DOHH2 (cell line): ENCODE data around the gene ITPR1.

Experiments used
- H3F3A ChIP-seq: fragments of 200-600 bp; sonication (generic), shearing (Covaris generic); 2 replicates; pipeline ENCODE4 v1.6.0; 2016; ENCODE audit warnings: antibody characterized with exemption, mild to moderate bottlenecking; ENCODE audit not compliant: control insufficient read depth, insufficient read depth
- H3K27ac ChIP-seq: fragments of 200-600 bp; sonication (generic); 2 replicates; pipeline ENCODE4 v1.5.1; 2014; ENCODE audit warnings: low read depth, mild to moderate bottlenecking, low read length, moderate library complexity
- H3K27me3 ChIP-seq: fragments of 200-600 bp; sonication (generic); 2 replicates; pipeline ENCODE4 v1.6.1; 2014; ENCODE audit warnings: mild to moderate bottlenecking, low read length, mixed read lengths; ENCODE audit not compliant: control insufficient read depth
- H3K36me3 ChIP-seq: fragments of 200-600 bp; sonication (generic); 2 replicates; pipeline ENCODE4 v1.6.1; 2014; ENCODE audit warnings: mild to moderate bottlenecking, low read length, moderate library complexity, mixed read lengths; ENCODE audit not compliant: control insufficient read depth
- H3K4me1 ChIP-seq: fragments of 200-600 bp; sonication (generic); 2 replicates; pipeline ENCODE4 v1.6.1; 2014; ENCODE audit warnings: mild to moderate bottlenecking, low read length, mixed read lengths; ENCODE audit not compliant: control insufficient read depth
- H3K4me2 ChIP-seq: fragments of 200-600 bp; sonication (generic); 2 replicates; pipeline ENCODE4 v1.6.0; 2014; ENCODE audit warnings: mild to moderate bottlenecking, low read length, moderate library complexity
- H3K4me3 ChIP-seq: fragments of 200-600 bp; sonication (generic); 2 replicates; pipeline ENCODE4 v1.5.1; 2014; ENCODE audit warnings: mild to moderate bottlenecking, low read length, mixed read lengths
- H3K79me2 ChIP-seq: fragments of 200-600 bp; sonication (generic); 2 replicates; pipeline ENCODE4 v1.6.1; 2014; ENCODE audit warnings: mild to moderate bottlenecking, low read length, mixed read lengths; ENCODE audit not compliant: control insufficient read depth
- H3K9me2 ChIP-seq: fragments of 200-600 bp; sonication (generic); replicated peaks from 2 replicates; pipeline ENCODE4 v1.6.1; 2014; ENCODE audit warnings: mild to moderate bottlenecking, low read length, mixed read lengths; ENCODE audit not compliant: control insufficient read depth
- H3K9me3 ChIP-seq: fragments of 200-600 bp; sonication (generic); 2 replicates; pipeline ENCODE4 v1.6.1; 2014; ENCODE audit warnings: antibody characterized with exemption, low read length, mixed read lengths; ENCODE audit not compliant: control insufficient read depth, insufficient read depth
- H4K20me1 ChIP-seq: fragments of 200-600 bp; sonication (generic); 2 replicates; pipeline ENCODE4 v1.6.0; 2014; ENCODE audit warnings: low read depth, mild to moderate bottlenecking, antibody characterized with exemption, low read length, moderate library complexity; ENCODE audit not compliant: control insufficient read depth, insufficient read depth
- EZH2phosphoT487 ChIP-seq: fragments of 200-600 bp; sonication (generic); IDR thresholded peaks from 2 replicates; pipeline ENCODE4 v1.6.1; 2017; ENCODE audit warnings: borderline replicate concordance, mild to moderate bottlenecking, antibody characterized with exemption, low read length, moderate library complexity, mixed read lengths
- TF ChIP-seq, protein P1 (sequence below): fragments of 200-600 bp; sonication (generic); IDR thresholded peaks from one replicate; pipeline ENCODE4 v1.5.1; 2014; ENCODE audit warnings: antibody characterized with exemption, mild to moderate bottlenecking, low read depth, low read length; ENCODE audit not compliant: poor library complexity, severe bottlenecking

Gene ITPR1

DNA sequence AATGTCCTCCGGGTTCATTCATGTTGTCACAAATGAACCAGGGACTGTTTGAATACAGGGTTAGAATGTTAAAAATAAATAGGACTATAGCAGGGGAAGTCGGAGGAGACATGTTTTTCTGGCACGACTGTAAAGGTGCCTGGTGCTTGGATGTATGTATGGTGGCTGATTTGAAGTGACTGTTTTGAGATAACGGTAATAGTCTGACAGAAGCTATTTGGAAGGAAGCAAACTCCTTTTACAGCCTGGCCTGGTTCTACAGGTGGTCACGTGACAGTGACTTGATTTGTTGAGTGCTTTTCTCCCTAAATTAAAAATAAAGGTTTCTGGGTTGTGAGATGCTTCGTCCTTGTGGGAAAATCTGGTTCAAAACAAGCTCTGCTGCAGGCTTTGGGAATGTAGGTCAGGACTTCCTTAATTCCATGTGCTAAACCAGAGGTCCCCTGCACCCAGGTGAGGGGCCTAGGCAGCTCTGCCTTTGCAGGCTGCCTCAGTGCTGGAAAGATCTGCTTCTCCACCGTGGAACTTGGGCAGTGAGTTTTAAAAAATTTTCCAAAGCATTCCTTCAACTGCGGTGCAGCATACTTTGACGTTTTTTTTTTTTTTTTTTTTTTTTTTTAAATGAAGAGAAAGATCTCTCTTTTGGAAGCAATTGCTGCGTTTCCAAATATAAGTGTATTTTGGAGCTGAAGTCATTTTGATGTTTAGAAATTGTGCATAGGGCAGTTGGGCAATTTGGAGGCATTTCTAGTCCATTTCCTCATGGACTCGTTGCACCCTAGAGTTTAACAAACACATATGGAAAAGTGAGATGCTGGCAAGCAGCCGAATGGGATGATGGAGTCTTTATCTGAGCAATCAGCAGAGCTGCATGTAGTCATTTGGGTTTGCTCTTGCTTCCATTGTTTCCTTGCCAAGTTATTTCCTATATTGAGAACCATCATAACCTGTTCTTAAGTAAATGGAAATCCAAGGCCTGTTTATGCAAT is 30.9 kb downstream of the ITPR1 start:
- H3K27me3 ChIP-seq, result no peaks in the 10 kb centered on the region
- peak overlapping the region; percentile 20; the same call in 1 of the 2 replicates for H3K4me2 ChIP-seq
- H3K4me3 ChIP-seq, result no peak overlapping the region
- H3K9me3 ChIP-seq, result no peaks in the 10 kb centered on the region
- no peaks in the 10 kb centered on the region for H3K9me2 ChIP-seq
- H4K20me1 ChIP-seq, result no peaks in the 10 kb centered on the region
- peaks cover 21% of the 10 kb centered on the region for H3K79me2 ChIP-seq
- H3K36me3 ChIP-seq, result peaks cover 7% of the 10 kb centered on the region; the same call in 1 of the 2 replicates
- H3K27ac ChIP-seq, result no peak overlapping the region
- H3K4me1 ChIP-seq, result peaks cover 17% of the 10 kb centered on the region
- TF ChIP-seq, protein P1, sequence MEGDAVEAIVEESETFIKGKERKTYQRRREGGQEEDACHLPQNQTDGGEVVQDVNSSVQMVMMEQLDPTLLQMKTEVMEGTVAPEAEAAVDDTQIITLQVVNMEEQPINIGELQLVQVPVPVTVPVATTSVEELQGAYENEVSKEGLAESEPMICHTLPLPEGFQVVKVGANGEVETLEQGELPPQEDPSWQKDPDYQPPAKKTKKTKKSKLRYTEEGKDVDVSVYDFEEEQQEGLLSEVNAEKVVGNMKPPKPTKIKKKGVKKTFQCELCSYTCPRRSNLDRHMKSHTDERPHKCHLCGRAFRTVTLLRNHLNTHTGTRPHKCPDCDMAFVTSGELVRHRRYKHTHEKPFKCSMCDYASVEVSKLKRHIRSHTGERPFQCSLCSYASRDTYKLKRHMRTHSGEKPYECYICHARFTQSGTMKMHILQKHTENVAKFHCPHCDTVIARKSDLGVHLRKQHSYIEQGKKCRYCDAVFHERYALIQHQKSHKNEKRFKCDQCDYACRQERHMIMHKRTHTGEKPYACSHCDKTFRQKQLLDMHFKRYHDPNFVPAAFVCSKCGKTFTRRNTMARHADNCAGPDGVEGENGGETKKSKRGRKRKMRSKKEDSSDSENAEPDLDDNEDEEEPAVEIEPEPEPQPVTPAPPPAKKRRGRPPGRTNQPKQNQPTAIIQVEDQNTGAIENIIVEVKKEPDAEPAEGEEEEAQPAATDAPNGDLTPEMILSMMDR, result no peak
- no peak for TF ChIP-seq EZH2phosphoT487
- H3F3A ChIP-seq, result peaks cover 7% of the 10 kb centered on the region; the same call in 1 of the 2 replicates

DNA sequence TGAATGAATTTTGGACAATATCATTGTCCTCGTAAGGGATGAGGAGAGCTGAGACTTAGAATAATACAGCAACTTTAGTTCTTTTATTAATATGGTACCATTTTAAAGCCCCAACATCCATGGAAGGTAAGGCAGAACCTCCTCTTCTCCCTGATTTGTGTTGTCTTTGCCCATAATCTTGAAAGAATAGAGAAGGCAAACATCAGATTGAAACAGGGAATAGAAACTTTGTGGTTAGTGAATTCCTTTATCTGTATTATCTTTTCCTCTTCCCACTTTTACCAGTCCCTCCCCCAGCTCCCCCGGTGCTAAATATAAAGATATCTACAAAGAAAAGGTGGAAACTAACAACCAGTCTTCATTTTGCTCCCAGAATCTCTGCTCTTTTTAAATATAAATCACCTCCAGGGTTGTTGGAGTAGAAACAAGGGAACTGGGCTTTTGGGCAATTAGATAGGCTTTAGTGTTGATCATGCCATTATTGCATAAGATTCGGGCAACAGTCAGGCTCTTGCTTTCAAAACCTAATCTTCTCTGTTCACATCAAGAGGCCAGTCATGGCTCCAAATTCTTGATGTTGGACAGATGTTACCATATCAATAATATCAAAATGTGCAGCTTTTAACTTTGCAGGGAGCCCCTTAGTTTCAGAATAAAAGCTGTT is 32.5 kb downstream of the ITPR1 start:
- Histone ChIP-seq H4K20me1 (0 out of 2 replicates have a peak, but pooled peaks cover 3% of the 10 kb centered on the region), H3K36me3 (peaks cover 7% of the 10 kb centered on the region; the same call in 1 of the 2 replicates), H3K79me2 (peaks cover 21% of the 10 kb centered on the region), H3K27me3 (no peaks in the 10 kb centered on the region), H3K4me2 (peak overlapping the region; percentile 56), H3K9me2 (no peaks in the 10 kb centered on the region), H3K4me1 (peaks cover 17% of the 10 kb centered on the region), H3K27ac (no peak overlapping the region), H3K9me3 (no peaks in the 10 kb centered on the region), H3F3A (peaks cover 7% of the 10 kb centered on the region; the same call in 1 of the 2 replicates), H3K4me3 (peak overlapping the region; percentile 18)
- TF ChIP-seq EZH2phosphoT487, result no peak
- TF ChIP-seq, protein P1, result no peak

DNA sequence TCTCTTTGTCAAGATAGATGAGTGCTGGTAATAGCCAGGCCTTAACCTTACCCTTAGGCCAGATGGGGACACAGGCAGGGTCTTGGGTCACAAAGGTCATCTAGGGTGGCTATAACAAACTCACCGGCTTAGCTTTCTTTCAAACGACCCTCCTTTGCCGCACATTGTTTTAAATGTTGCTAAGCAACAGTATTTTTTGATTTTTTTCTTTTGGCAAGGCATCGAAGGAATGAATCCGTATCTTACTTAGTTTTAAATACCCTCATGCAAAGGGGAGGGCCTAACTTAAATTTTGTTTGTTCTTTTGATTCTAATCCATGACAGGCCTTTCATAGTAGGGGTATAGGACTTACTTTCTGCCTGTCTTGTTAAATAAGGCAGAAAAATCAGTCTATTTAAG is 35.2 kb downstream of the ITPR1 start:
- Histone ChIP-seq H4K20me1 (peaks cover 5% of the 10 kb centered on the region; the same call in 1 of the 2 replicates), H3K36me3 (no peaks in the 10 kb centered on the region)

More for the DNA sequence above, 35.2 kb downstream of the ITPR1 start:
- Histone ChIP-seq H3K79me2 (peaks cover 25% of the 10 kb centered on the region), H3K9me2 (no peaks in the 10 kb centered on the region), H3K27me3 (no peaks in the 10 kb centered on the region), H3K27ac (no peak overlapping the region), H3K4me3 (no peak overlapping the region), H3K9me3 (no peaks in the 10 kb centered on the region), H3F3A (peaks cover 7% of the 10 kb centered on the region; the same call in 1 of the 2 replicates), H3K4me1 (peaks cover 17% of the 10 kb centered on the region), H3K4me2 (no peak overlapping the region)
- TF ChIP-seq, protein P1, result no peak
- no peak for TF ChIP-seq EZH2phosphoT487
